Left ventricle myocardium inferior (tissue), 1 donor: ENCODE measurements around the gene RBM17. TPM values are rescaled to one million over a fixed set of nuclear protein-coding genes. Genes with fewer than 3 reads are reported as not detected.

Experiments used
- DNase-seq: peaks from one replicate; pipeline ENCODE4 v3.0.0-alpha.2; 2020
- H3K27ac ChIP-seq: fragments of 200-600 bp; replicated peaks from 2 replicates; pipeline ENCODE4 v1.8.0; 2021
- H3K27me3 ChIP-seq: fragments of 200-600 bp; 2 replicates; pipeline ENCODE4 v1.8.0; 2021; ENCODE audit warnings: low read depth
- H3K36me3 ChIP-seq: fragments of 200-600 bp; 2 replicates; pipeline ENCODE4 v1.8.0; 2021
- H3K4me1 ChIP-seq: fragments of 200-600 bp; 2 replicates; pipeline ENCODE4 v1.8.0; 2021
- H3K4me3 ChIP-seq: fragments of 200-600 bp; 2 replicates; pipeline ENCODE4 v1.8.0; 2021; ENCODE audit warnings: mild to moderate bottlenecking, moderate library complexity
- H3K9me3 ChIP-seq: fragments of 200-600 bp; replicated peaks from 2 replicates; pipeline ENCODE4 v1.8.0; 2021
- CTCF ChIP-seq: fragments of 200-600 bp; IDR thresholded peaks from 2 replicates; pipeline ENCODE4 v1.8.0; 2021; ENCODE audit warnings: antibody characterized with exemption, mild to moderate bottlenecking, borderline replicate concordance
- intact Hi-C: fragments of 100-400 bp; cut with micrococcal nuclease; formaldehyde crosslinking; loops from one replicate; pipeline ENCODE4 v1.11.0; 2022
- total RNA-seq: library from RNA; stranded (reverse); fragmentation: NEBNext Ultra II Directional; extraction: Animal tissue kit (Norgen Biotek cat#: 25700); gene quantifications from one replicate; pipeline ENCODE4 v1.2.1, GENCODE V29; 2021
- donor health status: DM: no; HTN: yes; CAD: no; lungs with severe emphysema.

RBM17 gene
- total RNA-seq, 1 donor from 2014 or later, result 56.1 TPM

GRCh38 chr10:6045314-6045848 is 43.5 kb upstream of the RBM17 start:
- intact Hi-C loops, result no loop called here
- DNase-seq, result no peak
- Histone ChIP-seq H3K27ac (no peak overlapping the region), H3K4me3 (no peak overlapping the region), H3K4me1 (peaks cover 2% of the 10 kb centered on the region), H3K9me3 (no peaks in the 10 kb centered on the region), H3K36me3 (no peaks in the 10 kb centered on the region), H3K27me3 (peaks cover 8% of the 10 kb centered on the region)
- TF ChIP-seq CTCF, result no peak

DNA sequence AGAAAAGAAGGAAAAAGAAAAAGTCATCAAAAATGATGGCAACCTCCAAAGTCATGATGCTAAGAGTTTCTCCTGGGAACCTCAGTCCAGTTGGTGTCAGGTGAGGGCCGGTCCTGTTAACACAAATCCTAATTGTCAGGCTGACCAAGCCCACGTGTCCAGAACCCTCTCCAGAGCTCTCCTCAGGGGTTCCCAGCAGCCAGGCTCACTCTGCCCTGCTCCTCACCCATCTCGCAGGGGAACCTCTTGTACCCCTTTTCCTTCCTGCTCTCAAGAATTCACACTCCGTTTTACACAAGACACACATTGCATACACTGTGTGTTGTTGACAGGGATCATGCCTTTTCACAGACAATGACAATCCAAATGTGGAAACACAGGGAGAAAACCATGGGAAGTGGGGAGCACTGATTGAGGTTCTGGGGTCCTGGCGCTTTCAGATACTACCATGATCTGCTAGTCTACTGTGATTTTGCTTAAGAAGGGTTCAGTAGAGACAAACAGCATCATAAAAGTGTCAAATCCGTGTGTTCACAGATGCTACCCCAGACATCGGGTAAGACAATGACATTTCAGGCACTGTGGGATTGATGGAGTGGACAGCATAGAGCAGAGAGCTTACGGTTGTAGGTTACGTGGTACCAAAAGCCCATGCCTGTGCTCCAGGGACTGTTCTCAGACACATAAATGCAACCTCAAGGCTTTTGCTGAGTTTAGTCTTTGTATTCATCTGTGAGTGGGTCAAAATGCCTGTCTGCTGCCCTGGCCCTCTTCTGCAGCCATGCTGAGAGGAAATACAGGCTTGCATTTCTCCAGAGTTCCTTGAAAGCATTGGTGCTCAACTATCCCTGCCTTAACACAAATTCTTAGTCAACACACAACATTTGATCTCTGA is 42.7 kb upstream of the RBM17 start:
- Histone ChIP-seq H3K9me3 (no peaks in the 10 kb centered on the region), H3K36me3 (no peaks in the 10 kb centered on the region), H3K27me3 (peaks cover 8% of the 10 kb centered on the region), H3K4me3 (no peak overlapping the region), H3K27ac (no peak overlapping the region), H3K4me1 (peaks cover 9% of the 10 kb centered on the region)
- DNase-seq, result no peak
- TF ChIP-seq CTCF, result no peak
- intact Hi-C loops, result no loop called here

GRCh38 chr10:6046773-6047611 is 41.8 kb upstream of the RBM17 start:
- Histone ChIP-seq H3K4me3 (no peak overlapping the region), H3K4me1 (peaks cover 18% of the 10 kb centered on the region), H3K27ac (no peak overlapping the region), H3K27me3 (peaks cover 8% of the 10 kb centered on the region), H3K9me3 (no peaks in the 10 kb centered on the region), H3K36me3 (no peaks in the 10 kb centered on the region)
- no peak for TF ChIP-seq CTCF
- intact Hi-C loops, result no loop called here
- no peak for DNase-seq

GRCh38 chr10:6047847-6048246 is 41.0 kb upstream of the RBM17 start:
- no peak for TF ChIP-seq CTCF
- Histone ChIP-seq H3K27me3 (peaks cover 8% of the 10 kb centered on the region), H3K36me3 (no peaks in the 10 kb centered on the region), H3K4me1 (peaks cover 26% of the 10 kb centered on the region), H3K9me3 (no peaks in the 10 kb centered on the region), H3K4me3 (no peak overlapping the region), H3K27ac (no peak overlapping the region)
- DNase-seq, result no peak
- intact Hi-C loops, result no loop called here

GRCh38 chr10:6048281-6049030 is 40.4 kb upstream of the RBM17 start:
- Histone ChIP-seq H3K9me3 (no peaks in the 10 kb centered on the region), H3K4me1 (peaks cover 32% of the 10 kb centered on the region), H3K36me3 (no peaks in the 10 kb centered on the region), H3K27me3 (peaks cover 8% of the 10 kb centered on the region), H3K27ac (no peak overlapping the region), H3K4me3 (no peak overlapping the region)
- no peak for DNase-seq
- intact Hi-C loops, result no loop called here
- no peak for TF ChIP-seq CTCF
